HepG2 (cell line): ENCODE data around the gene LCE4A.

Source experiments
- EP300 ChIP-seq, 3 experiments: sonication (generic) in 1 of 3; formaldehyde crosslinking in 1 of 3; IDR thresholded peaks; 2 replicates each; pipeline versions ENCODE4 v1.5.1 to v1.6.1; 2011 to 2020; ENCODE audit warnings: low read depth in 2 of 3, low read length in 2 of 3, borderline replicate concordance in 1 of 3, improper control_type of control experiment in 1 of 3, mild to moderate bottlenecking in 1 of 3, missing genetic modification reagents in 1 of 3, moderate library complexity in 1 of 3
- HOXA5 ChIP-seq: sonication (generic); formaldehyde crosslinking; IDR thresholded peaks from 2 replicates; pipeline ENCODE4 v1.4.0; 2020; ENCODE audit warnings: missing genetic modification reagents
- MAFK ChIP-seq, 2 experiments: IDR thresholded peaks in 1 of 2; conservative IDR thresholded peaks in 1 of 2; 2 replicates each; pipeline ENCODE4 v1.6.1; 2011; ENCODE audit warnings: improper control_type of control experiment in 2 of 2, low read length in 2 of 2
- MAZ ChIP-seq, 2 experiments: sonication (generic) in 1 of 2; formaldehyde crosslinking in 1 of 2; IDR thresholded peaks; 2 replicates each; pipeline versions ENCODE4 v1.5.0 to v1.6.1; 2012 to 2020; ENCODE audit warnings: low read depth in 2 of 2, mild to moderate bottlenecking in 2 of 2, borderline replicate concordance in 1 of 2, improper control_type of control experiment in 1 of 2, low read length in 1 of 2, missing genetic modification reagents in 1 of 2, moderate library complexity in 1 of 2
- NONO ChIP-seq, 2 experiments: fragments of 450-650 bp in 1 of 2; sonication (generic) in 1 of 2; formaldehyde crosslinking in 1 of 2; IDR thresholded peaks in 1 of 2; conservative IDR thresholded peaks in 1 of 2; 2 replicates each; pipeline versions ENCODE4 v1.6.1 to v1.8.0; 2017 to 2022; ENCODE audit warnings: mild to moderate bottlenecking in 1 of 2, missing genetic modification reagents in 1 of 2, moderate library complexity in 1 of 2
- POLR2A ChIP-seq, 2 experiments: IDR thresholded peaks; 2 replicates each; pipeline ENCODE4 v1.6.1; 2011; ENCODE audit warnings: low read depth in 2 of 2, low read length in 2 of 2, mild to moderate bottlenecking in 1 of 2, moderate library complexity in 1 of 2; ENCODE audit not compliant: insufficient read depth in 1 of 2
- ZNF224 ChIP-seq: sonication (generic); formaldehyde crosslinking; IDR thresholded peaks from 2 replicates; pipeline ENCODE4 v1.5.0; 2020; ENCODE audit warnings: mild to moderate bottlenecking, missing genetic modification reagents
- ZNF256 ChIP-seq: sonication (generic); formaldehyde crosslinking; conservative IDR thresholded peaks from 2 replicates; pipeline ENCODE4 v1.4.0; 2020; ENCODE audit warnings: missing genetic modification reagents
- ZNF558 ChIP-seq: sonication (generic); formaldehyde crosslinking; IDR thresholded peaks from 2 replicates; pipeline ENCODE4 v1.9.0; 2022; ENCODE audit warnings: mild to moderate bottlenecking, missing genetic modification reagents, borderline replicate concordance
- TF ChIP-seq, protein P1 (sequence below): sonication (generic); formaldehyde crosslinking; IDR thresholded peaks from 2 replicates; pipeline ENCODE4 v1.5.0; 2020; ENCODE audit warnings: mild to moderate bottlenecking, missing genetic modification reagents, moderate library complexity
- TF ChIP-seq, protein P2 (sequence below): sonication (generic); formaldehyde crosslinking; IDR thresholded peaks from 2 replicates; pipeline ENCODE4 v1.4.0; 2020; ENCODE audit warnings: missing genetic modification reagents, borderline replicate concordance

DNA sequence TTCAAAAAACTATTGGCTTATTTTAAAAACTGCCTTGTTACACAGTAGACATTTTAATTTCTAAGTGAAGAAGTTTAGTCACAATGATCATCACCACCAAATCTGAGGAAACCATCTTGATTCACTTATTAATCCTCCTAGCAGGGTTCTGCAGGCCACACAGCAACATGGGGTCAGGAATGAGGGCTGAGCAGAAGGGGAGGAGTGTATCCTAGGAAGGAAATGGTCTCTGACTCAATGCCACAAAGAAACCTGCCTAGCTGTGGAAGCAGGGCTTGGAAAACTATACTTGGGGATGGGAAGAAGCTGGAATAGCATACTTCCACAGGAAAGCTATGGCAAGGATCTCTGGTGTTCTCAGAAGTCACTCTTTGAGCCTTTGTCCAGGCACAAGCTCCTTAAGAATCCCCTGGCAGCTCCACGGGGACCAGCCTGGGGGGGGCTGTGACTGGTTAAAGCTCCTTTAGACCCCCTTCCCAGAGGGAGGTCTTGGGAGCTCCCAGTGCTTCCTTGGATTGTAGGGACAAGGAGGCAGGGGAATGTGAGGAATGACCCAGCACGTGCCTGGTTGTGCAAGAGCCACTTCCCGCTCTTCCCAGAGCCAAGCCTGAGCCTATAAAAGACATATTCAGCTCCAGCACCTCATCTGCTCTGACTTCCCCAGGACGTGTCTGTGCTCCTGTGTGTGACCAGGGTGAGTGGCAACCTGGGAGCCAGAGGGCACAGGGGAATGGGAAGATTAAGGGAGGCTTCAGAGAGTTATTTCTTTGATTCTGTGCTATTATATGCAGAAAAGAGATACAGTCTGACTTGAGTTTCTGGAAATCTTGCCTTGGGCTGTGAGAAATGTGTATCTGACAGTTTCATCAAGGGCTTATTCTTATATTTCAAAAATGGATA, 10.0 kb upstream of the LCE4A start, which contains the start of gene LCE2A:
- TF ChIP-seq NONO (IDR thresholded peaks at IDR 0.05) (no peak), NONO (CRISPR knock-in tag; conservative IDR thresholded peaks at IDR 0.05) (no peak), ZNF256 (no peak), ZNF224 (CRISPR knock-in tag) (no peak), HOXA5 (CRISPR knock-in tag) (no peak), MAFK (conservative IDR thresholded peaks at IDR 0.05 in 1 of 2, IDR thresholded peaks at IDR 0.05 in 1 of 2; ENCODE audit: low read length in 2 of 2) (no peak), MAZ (IDR thresholded peaks at IDR 0.05; ENCODE audit: borderline replicate concordance, low read depth, low read length) (no peak), MAZ (CRISPR knock-in tag; IDR thresholded peaks at IDR 0.05; ENCODE audit: low read depth) (no peak), POLR2A (IDR thresholded peaks at IDR 0.05; ENCODE audit: insufficient read depth in 1 of 2, low read depth in 2 of 2, low read length in 2 of 2) (no peak), EP300 (IDR thresholded peaks at IDR 0.05; ENCODE audit: low read depth in 2 of 2, low read length in 2 of 2) (no peak), EP300 (CRISPR knock-in tag; IDR thresholded peaks at IDR 0.05; ENCODE audit: borderline replicate concordance) (no peak), ZNF558 (CRISPR knock-in tag) (no peak)
- TF ChIP-seq, protein P1, sequence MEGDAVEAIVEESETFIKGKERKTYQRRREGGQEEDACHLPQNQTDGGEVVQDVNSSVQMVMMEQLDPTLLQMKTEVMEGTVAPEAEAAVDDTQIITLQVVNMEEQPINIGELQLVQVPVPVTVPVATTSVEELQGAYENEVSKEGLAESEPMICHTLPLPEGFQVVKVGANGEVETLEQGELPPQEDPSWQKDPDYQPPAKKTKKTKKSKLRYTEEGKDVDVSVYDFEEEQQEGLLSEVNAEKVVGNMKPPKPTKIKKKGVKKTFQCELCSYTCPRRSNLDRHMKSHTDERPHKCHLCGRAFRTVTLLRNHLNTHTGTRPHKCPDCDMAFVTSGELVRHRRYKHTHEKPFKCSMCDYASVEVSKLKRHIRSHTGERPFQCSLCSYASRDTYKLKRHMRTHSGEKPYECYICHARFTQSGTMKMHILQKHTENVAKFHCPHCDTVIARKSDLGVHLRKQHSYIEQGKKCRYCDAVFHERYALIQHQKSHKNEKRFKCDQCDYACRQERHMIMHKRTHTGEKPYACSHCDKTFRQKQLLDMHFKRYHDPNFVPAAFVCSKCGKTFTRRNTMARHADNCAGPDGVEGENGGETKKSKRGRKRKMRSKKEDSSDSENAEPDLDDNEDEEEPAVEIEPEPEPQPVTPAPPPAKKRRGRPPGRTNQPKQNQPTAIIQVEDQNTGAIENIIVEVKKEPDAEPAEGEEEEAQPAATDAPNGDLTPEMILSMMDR (CRISPR knock-in tag): no peak
- TF ChIP-seq, protein P2, sequence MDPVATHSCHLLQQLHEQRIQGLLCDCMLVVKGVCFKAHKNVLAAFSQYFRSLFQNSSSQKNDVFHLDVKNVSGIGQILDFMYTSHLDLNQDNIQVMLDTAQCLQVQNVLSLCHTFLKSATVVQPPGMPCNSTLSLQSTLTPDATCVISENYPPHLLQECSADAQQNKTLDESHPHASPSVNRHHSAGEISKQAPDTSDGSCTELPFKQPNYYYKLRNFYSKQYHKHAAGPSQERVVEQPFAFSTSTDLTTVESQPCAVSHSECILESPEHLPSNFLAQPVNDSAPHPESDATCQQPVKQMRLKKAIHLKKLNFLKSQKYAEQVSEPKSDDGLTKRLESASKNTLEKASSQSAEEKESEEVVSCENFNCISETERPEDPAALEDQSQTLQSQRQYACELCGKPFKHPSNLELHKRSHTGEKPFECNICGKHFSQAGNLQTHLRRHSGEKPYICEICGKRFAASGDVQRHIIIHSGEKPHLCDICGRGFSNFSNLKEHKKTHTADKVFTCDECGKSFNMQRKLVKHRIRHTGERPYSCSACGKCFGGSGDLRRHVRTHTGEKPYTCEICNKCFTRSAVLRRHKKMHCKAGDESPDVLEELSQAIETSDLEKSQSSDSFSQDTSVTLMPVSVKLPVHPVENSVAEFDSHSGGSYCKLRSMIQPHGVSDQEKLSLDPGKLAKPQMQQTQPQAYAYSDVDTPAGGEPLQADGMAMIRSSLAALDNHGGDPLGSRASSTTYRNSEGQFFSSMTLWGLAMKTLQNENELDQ (CRISPR knock-in tag): no peak
